Measurements from ENCODE around the gene TAS2R60.

- TF ChIP-seq CTCF (IDR thresholded peaks at IDR 0.05; ENCODE audit: low read depth, low read length) (no peak), POLR2A (IDR thresholded peaks at IDR 0.05; ENCODE audit: extremely low read depth, insufficient read length) (no peak), MYC (IDR thresholded peaks at IDR 0.05; ENCODE audit: low read depth, low read length) (no peak)
- TF ChIP-seq, protein P1, sequence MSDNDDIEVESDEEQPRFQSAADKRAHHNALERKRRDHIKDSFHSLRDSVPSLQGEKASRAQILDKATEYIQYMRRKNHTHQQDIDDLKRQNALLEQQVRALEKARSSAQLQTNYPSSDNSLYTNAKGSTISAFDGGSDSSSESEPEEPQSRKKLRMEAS (IDR thresholded peaks at IDR 0.05; ENCODE audit: low read depth, low read length): no peak
These were observed 7.9 kb downstream of the TAS2R60 start for GRCh38 chr7:143451122-143451521.
